WERI-Rb-1 (cell line): ENCODE measurements around the gene DIP2B.

ENCODE experiments used
- DNase-seq: peaks from one replicate; pipeline ENCODE4 v3.0.0-alpha.2; 2020
- H3K27ac ChIP-seq: fragments of 250-450 bp; sonication (Bioruptor Pico); 2 replicates; pipeline ENCODE4 v1.5.1; 2020; ENCODE audit warnings: mild to moderate bottlenecking, moderate library complexity
- H3K27me3 ChIP-seq: fragments of 250-450 bp; sonication (Bioruptor Pico); 2 replicates; pipeline ENCODE4 v1.5.1; 2021; ENCODE audit warnings: mild to moderate bottlenecking, low read depth, moderate library complexity; ENCODE audit not compliant: insufficient read depth, severe bottlenecking
- H3K36me3 ChIP-seq: fragments of 250-450 bp; sonication (Bioruptor Pico); 2 replicates; pipeline ENCODE4 v1.5.1; 2020; ENCODE audit warnings: mild to moderate bottlenecking, moderate library complexity
- H3K4me3 ChIP-seq: 2 replicates; pipeline ENCODE4 v1.5.1; 2011; ENCODE audit warnings: low read depth, mild to moderate bottlenecking, control low read depth, low read length
- H3K9me3 ChIP-seq: fragments of 250-450 bp; sonication (Bioruptor Pico); 2 replicates; pipeline ENCODE4 v1.5.1; 2021; ENCODE audit warnings: mild to moderate bottlenecking, moderate library complexity; ENCODE audit not compliant: severe bottlenecking
- CTCF ChIP-seq: IDR thresholded peaks from 2 replicates; pipeline ENCODE4 v1.5.1; 2011; ENCODE audit warnings: low read depth, mild to moderate bottlenecking, control low read depth, inconsistent platforms, low read length

Gene DIP2B

GRCh38 chr12:50661300-50662115, 156.7 kb downstream of the DIP2B start:
- Histone ChIP-seq H3K36me3 (peaks cover 3% of the 10 kb centered on the region; the same call in 1 of the 2 replicates), H3K27ac (no peak overlapping the region), H3K4me3 (no peak overlapping the region)

GRCh38 chr12:50662116-50662510, 157.3 kb downstream of the DIP2B start:
- no peak for DNase-seq
- H3K36me3 ChIP-seq, result peaks cover 3% of the 10 kb centered on the region; the same call in 1 of the 2 replicates
- no peak for TF ChIP-seq CTCF
- no peaks in the 10 kb centered on the region for H3K9me3 ChIP-seq
- no peak overlapping the region for H3K4me3 ChIP-seq
- no peak overlapping the region for H3K27ac ChIP-seq
- no peaks in the 10 kb centered on the region for H3K27me3 ChIP-seq

More at GRCh38 chr12:50661300-50662115, 156.7 kb downstream of the DIP2B start:
- TF ChIP-seq CTCF, result no peak
- Histone ChIP-seq H3K27me3 (no peaks in the 10 kb centered on the region), H3K9me3 (no peaks in the 10 kb centered on the region)
- no peak for DNase-seq

- DNase-seq, result no peak
- no peak overlapping the region for H3K27ac ChIP-seq
Measured at GRCh38 chr12:50665170-50665569, 160.4 kb downstream of the DIP2B start.

GRCh38 chr12:50665609-50666008, 160.8 kb downstream of the DIP2B start:
- Histone ChIP-seq H3K27ac (no peak overlapping the region), H3K9me3 (no peaks in the 10 kb centered on the region), H3K27me3 (no peaks in the 10 kb centered on the region), H3K36me3 (peaks cover 3% of the 10 kb centered on the region; the same call in 1 of the 2 replicates), H3K4me3 (no peak overlapping the region)
- DNase-seq, result no peak
- TF ChIP-seq CTCF, result no peak

More at GRCh38 chr12:50665170-50665569, 160.4 kb downstream of the DIP2B start:
- Histone ChIP-seq H3K4me3 (no peak overlapping the region), H3K27me3 (no peaks in the 10 kb centered on the region), H3K36me3 (peaks cover 3% of the 10 kb centered on the region; the same call in 1 of the 2 replicates), H3K9me3 (no peaks in the 10 kb centered on the region)
- TF ChIP-seq CTCF, result no peak

- no peak for TF ChIP-seq CTCF
- Histone ChIP-seq H3K4me3 (no peak overlapping the region), H3K27ac (no peak overlapping the region), H3K9me3 (no peaks in the 10 kb centered on the region), H3K36me3 (peaks cover 3% of the 10 kb centered on the region; the same call in 1 of the 2 replicates), H3K27me3 (no peaks in the 10 kb centered on the region)
- DNase-seq, result no peak
Measured at GRCh38 chr12:50666023-50666422, 161.2 kb downstream of the DIP2B start.
